Keratinocyte (primary cell): ENCODE data around the gene CCDC157.

ENCODE experiments used
- EZH2 ChIP-seq: IDR thresholded peaks from one replicate; pipeline ENCODE4 v1.6.1; 2012; ENCODE audit warnings: inconsistent platforms, mild to moderate bottlenecking, low read length, moderate library complexity
- TF ChIP-seq, protein P1 (sequence below), 3 experiments: IDR thresholded peaks in 1 of 3; conservative IDR thresholded peaks in 1 of 3; optimal IDR thresholded peaks in 1 of 3; 2 replicates in 2 of 3; 3 replicates in 1 of 3; pipeline versions ENCODE3 to v1.5.1; 2011; ENCODE audit warnings: low read length in 3 of 3, mild to moderate bottlenecking in 3 of 3, moderate library complexity in 2 of 3, control low read depth in 1 of 3, inconsistent platforms in 1 of 3; ENCODE audit not compliant: insufficient read depth in 2 of 3; ENCODE audit errors: extremely low read depth in 1 of 3

DNA sequence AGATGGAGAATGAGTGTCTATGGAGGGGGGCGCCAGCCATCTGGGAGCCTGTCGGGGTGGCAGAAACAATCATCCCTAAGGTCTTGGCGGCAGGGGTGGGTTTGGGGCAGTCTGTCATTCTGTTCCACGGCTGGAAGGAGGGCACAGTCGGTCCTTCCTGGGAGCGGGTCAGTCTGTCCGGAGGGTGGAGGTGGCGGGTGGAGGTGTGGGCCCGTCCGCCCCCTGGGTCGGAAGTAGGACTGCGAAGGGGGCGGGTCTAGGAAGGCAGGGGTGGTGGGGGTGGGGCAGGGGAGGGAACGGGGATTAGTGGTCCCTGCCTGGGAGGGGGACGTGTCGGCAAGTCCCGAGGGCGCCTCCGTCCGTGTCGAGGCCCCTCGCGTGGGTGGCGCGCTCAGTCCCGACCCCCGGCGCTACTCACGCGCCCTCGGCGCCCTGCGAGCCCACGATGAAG, 30.5 kb upstream of the CCDC157 start:
- TF ChIP-seq, protein P1, sequence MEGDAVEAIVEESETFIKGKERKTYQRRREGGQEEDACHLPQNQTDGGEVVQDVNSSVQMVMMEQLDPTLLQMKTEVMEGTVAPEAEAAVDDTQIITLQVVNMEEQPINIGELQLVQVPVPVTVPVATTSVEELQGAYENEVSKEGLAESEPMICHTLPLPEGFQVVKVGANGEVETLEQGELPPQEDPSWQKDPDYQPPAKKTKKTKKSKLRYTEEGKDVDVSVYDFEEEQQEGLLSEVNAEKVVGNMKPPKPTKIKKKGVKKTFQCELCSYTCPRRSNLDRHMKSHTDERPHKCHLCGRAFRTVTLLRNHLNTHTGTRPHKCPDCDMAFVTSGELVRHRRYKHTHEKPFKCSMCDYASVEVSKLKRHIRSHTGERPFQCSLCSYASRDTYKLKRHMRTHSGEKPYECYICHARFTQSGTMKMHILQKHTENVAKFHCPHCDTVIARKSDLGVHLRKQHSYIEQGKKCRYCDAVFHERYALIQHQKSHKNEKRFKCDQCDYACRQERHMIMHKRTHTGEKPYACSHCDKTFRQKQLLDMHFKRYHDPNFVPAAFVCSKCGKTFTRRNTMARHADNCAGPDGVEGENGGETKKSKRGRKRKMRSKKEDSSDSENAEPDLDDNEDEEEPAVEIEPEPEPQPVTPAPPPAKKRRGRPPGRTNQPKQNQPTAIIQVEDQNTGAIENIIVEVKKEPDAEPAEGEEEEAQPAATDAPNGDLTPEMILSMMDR (optimal IDR thresholded peaks at IDR 0.05 in 1 of 3, IDR thresholded peaks at IDR 0.05 in 1 of 3, conservative IDR thresholded peaks at IDR 0.05 in 1 of 3; ENCODE audit: extremely low read depth in 1 of 3, insufficient read depth in 2 of 3, low read length in 3 of 3): no peak
- TF ChIP-seq EZH2: no peak
